ENCODE results near the gene COX10.
"Not testable (repeated sequence)": the region's sequence is repeated elsewhere in the genome, so short reads cannot be mapped to it uniquely, and the experiment has no call there.

COX10 gene

DNA sequence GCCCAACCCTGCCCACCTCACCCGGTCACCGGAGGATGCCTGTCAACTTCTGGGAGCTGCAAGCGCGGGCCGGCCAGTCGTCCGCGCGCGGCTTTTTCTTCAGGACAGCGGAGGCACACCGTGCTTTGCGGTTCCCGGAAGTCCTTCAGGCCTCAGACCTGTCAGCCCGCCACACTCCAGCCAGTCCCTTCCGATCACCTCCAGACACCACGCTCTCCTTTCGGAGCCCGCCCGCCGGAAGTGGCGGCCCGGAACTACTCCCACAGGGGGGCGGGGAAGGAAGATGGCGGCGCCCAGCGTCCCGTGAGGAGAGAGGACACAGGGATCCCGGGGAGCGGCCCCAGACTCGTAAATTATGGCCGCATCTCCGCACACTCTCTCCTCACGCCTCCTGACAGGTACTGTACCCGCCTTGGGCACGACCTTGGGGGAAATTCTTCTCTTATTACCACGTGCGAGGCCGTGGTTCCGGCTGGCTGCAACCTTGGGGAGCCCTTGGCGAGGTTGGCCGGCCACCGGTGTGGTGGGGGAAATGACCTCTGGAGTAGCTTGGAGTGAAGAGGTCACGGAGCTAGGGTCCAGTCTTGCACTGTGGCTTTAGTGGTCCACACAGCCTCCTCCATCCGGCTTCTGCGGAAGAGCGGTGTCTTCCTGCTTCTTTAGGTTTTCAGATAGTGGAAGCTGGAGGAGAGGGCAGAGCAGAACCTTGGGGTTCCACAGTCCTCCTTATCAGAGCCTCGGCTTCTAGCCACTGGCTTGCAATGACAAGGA lies at the start of gene COX10:
COX10 (plus strand) TSS at position 254 of the 771 bp plus-strand sequence; CDS start at position 356, 102 bp downstream.
- DNase-seq (ENCODE audit: low read depth in 2 of 2), result peak in 1 of 2 experiments; percentile 52

DNA sequence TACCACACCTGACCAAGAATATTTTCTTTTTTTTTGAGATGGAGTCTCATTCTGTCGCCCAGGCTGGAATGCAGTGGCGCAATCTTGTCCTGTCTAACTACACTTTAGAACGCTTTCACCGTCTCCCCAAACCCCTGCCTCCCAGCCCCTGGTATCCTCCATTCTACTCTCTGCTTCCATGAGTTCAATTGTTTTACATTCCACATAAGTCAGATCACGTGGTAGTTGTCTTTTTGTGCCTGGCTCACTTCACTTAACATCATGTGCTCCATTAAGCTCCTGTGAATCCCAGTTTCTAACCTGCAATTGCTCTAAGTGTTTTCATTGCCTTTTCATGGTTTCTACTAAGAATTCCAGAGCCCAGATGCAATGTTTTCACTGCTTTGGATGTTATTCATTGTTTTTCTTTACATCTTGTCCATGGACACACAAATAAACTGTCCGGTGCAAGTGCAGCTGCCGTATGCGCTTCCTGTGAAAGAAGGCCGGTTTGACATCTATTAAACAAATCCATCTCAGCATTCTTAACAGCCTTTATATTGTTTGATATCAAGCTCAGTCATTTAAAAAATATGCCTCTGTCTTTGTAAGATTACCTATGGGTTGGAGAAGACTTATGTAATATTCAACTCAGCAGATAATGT lies 47.5 kb upstream of the COX10 start:
- DNase-seq (ENCODE audit: low read depth in 2 of 2), result not testable (repeated sequence)

- not testable (repeated sequence) for DNase-seq (ENCODE audit: low read depth in 2 of 2)
These were observed 39.5 kb upstream of the COX10 start for GRCh38 chr17:14029755-14030154.

GRCh38 chr17:14032234-14032633 lies 37.1 kb upstream of the COX10 start:
- DNase-seq (ENCODE audit: low read depth in 2 of 2), result no peak

DNA sequence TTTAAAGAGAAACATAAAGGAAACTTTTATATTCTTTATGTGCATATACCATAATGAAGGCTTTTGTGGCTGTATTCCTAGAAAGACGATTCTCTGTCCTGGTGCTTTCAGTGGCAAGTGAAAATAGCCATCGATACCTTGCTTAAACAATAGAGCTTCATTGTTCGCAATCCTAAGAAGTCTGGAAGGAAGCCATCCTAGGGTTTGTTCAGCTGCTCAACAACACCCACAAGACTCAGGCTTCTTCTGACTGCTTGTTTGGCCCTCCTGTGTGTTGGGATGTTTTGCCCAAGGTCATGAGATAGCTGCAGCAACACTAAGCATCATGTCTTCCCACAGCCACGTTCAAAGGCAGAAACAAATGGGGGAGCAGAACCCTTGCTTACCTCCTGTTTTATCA lies 36.1 kb upstream of the COX10 start:
- no peak for DNase-seq (ENCODE audit: low read depth in 2 of 2)

- no peak for DNase-seq (ENCODE audit: low read depth in 2 of 2)
These were observed 31.9 kb upstream of the COX10 start for GRCh38 chr17:14037453-14037852.

DNA sequence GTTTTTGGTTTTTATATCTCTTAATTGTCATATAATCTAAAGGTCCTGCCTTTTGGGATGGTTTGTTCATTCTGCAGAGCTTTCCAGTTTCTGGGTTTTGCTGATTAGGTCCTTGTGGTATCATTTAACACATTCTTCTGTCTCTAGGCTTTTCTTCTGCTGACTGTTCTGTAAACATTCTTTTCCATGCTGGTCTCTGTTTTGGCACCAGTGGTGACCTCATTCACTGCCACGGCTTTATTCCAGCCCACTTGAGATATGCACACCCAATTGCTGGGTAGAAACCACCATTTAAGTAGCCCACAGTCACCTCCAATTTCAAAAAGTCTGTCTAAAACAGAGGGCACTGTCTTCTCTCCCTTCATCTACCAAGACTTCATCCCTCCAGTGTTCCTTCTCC lies 31.1 kb upstream of the COX10 start:
- DNase-seq (ENCODE audit: low read depth in 2 of 2), result no peak

DNA sequence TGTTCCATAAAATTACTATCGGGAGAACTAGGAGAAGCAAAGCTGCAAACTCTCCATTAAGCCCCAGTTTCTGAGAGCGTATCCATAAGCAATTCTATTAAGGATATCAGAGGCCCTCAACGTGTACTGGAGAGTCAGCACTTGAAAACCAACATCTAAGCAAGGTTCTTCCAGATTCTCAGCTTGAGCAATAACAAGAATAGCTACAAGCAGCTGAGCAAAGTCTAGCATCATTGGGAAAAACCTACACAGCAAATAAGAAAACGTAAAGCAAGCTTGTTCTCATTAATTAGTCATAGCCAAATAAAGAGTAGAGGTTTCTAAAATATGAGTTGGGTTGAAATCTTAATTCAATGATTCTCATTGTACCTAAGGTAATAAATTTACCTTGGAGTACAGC lies 26.9 kb upstream of the COX10 start:
- no peak for DNase-seq (ENCODE audit: low read depth in 2 of 2)

GRCh38 chr17:14044702-14045101 lies 24.6 kb upstream of the COX10 start:
- no peak for DNase-seq (ENCODE audit: low read depth in 2 of 2)

DNA sequence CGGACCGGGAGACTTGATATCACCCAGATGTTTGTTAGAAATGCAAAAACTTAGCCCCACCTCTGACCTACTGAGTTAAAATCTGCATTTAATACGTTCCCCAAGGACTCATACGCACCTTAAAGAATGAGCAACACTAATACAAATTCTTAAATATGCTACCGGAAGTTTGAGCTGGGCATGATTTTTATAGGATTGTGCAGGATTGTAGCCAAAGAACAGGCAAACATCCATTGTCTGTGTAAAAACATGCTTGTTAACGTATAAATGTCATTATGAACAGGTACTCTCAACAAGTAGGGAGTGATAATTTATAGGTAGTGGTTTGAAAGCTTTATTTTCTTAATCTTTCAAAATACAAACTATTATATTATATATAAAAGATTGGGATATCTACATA lies 22.3 kb upstream of the COX10 start:
- no peak for DNase-seq (ENCODE audit: low read depth in 2 of 2)

GRCh38 chr17:14047591-14047990 lies 21.7 kb upstream of the COX10 start:
- DNase-seq (ENCODE audit: low read depth in 2 of 2), result no peak

DNA sequence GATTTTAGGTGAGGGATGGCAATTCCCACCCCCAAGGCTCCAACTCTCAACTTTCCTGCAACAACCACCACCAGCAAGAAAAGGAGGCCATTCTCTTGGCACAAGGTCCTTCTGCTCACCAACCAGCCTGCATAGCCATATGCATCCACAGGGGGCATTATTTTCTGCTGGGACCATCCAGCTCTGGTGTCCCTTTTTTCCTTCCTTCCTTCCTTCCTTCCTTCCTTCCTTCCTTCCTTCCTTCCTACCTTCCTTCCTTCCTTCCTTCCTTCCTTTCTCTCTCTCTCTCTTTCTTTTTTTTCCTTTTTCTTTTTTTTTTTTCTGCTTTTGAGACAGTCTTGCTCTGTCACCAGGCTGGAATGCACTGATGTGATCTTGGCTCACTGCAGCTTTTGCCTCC lies 21.1 kb upstream of the COX10 start:
- no peak for DNase-seq (ENCODE audit: low read depth in 2 of 2)

- DNase-seq (ENCODE audit: low read depth in 2 of 2), result no peak
These were observed 18.7 kb upstream of the COX10 start for GRCh38 chr17:14050616-14051015.

DNA sequence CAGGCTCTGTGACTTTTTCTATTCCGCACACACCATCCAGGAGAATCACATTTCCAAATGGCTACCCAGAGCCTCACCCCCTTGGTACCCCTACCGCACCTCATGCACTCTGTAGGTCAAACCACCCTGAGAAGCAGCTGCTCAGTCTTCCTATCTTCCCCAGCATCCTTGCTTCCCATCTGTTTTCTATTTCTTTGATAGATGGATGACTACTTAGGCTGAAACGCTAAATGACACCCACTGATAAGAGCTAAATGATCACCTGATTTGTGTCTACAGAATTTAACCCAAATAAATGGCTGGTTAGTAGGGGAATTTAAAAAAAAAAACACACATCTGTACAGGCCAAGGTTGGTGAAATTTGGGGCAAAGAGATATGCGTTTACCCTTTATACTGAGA lies 17.6 kb upstream of the COX10 start:
- DNase-seq (ENCODE audit: low read depth in 2 of 2), result no peak

DNA sequence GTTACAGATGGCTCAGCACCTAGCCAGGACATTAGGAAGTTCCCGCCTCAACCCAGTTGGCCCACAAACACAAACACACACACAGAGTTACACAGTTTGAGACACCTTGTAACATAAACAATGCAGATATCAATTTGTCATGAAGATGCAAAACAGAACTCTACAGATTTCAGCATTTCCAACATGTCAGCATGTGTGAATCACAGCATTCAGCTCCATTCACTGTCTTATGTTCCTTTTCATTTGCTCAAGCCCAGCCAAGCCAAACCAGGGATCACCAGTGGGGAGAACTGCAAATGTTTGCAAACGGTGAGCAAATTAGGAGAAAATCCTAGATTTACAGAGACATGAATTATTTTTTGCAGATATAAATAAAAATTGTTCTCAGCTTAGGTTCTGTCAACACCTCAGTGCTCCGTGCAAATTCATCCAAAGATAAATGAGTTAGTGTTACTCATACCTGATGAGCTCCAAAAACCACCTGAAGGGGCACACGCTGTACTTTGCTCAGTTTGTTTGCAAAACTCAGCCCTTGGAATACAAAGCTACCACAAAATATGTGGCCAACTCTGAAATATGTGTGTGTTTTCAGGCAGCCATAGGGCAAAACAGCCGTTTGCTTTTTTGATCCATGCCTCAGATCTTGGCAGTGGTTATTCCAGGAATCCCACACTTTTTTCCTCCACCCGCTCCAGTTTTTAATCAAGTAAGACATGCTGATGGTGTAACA lies 16.3 kb upstream of the COX10 start:
- peak in 1 of 2 experiments; percentile 41 for DNase-seq (ENCODE audit: low read depth in 2 of 2)

GRCh38 chr17:14057591-14057990 lies 11.7 kb upstream of the COX10 start:
- DNase-seq (ENCODE audit: low read depth in 2 of 2), result peak in 1 of 2 experiments; percentile 8

DNA sequence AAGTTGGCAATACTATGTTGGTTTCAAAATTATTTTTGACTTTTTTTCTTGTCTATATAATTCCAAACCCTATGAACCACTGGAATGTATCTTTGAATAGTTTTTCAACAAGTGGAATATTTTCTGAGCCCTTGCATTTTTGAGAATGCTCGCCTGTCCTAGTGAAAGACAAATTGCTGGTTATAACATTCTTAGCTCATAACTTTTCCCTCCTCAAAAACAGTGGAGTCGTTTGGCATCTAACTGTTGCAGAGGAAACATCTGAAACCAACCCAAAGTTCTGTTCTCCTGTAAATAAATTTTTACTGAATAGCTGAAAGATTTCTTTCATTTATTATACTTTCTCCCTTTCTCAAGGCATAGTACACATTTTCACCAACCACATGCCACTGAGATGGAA lies 11.3 kb upstream of the COX10 start:
- peak; percentile 74 to 84 for DNase-seq (ENCODE audit: low read depth in 2 of 2)

DNA sequence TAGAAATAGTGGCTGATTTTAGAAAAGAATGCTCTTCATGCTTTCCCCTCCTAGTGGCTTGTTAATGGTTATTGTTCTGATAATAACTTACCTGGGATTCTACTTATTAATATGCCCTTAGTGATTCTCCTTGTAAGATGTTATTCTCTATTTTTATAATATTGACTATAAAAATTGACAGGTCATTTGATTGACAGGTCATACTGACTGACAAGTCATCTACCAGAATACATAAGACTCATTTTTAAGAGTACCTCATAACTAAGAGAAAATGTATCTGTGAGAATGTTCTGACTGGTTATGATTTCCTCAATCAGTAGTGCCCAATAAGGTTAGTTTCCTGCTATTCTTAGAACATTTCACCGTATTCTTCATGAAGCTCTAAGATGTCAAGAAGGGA lies 8.6 kb upstream of the COX10 start:
- no peak for DNase-seq (ENCODE audit: low read depth in 2 of 2)

GRCh38 chr17:14061666-14062560 lies 7.4 kb upstream of the COX10 start:
- DNase-seq (ENCODE audit: low read depth in 2 of 2), result peak in 1 of 2 experiments; percentile 10

- DNase-seq (ENCODE audit: low read depth in 2 of 2), result no peak
These were observed 2.0 kb upstream of the COX10 start for GRCh38 chr17:14067347-14067746.

- no peak for DNase-seq (ENCODE audit: low read depth in 2 of 2)
These were observed 608 bp upstream of the COX10 start for GRCh38 chr17:14068542-14069250.
